B cell (primary cell): ENCODE results near the gene PROP1.

ENCODE experiments used
- CTCF ChIP-seq: fragments of 200-600 bp; IDR thresholded peaks from one replicate; pipeline ENCODE4 v1.8.0; 2022; ENCODE audit warnings: antibody characterized with exemption, mild to moderate bottlenecking
- EZH2 ChIP-seq: IDR thresholded peaks from 2 replicates; pipeline ENCODE4 v1.6.1; 2012; ENCODE audit warnings: borderline replicate concordance, low read depth, mild to moderate bottlenecking, moderate library complexity, low read length; ENCODE audit not compliant: insufficient read depth, poor library complexity, severe bottlenecking

DNA sequence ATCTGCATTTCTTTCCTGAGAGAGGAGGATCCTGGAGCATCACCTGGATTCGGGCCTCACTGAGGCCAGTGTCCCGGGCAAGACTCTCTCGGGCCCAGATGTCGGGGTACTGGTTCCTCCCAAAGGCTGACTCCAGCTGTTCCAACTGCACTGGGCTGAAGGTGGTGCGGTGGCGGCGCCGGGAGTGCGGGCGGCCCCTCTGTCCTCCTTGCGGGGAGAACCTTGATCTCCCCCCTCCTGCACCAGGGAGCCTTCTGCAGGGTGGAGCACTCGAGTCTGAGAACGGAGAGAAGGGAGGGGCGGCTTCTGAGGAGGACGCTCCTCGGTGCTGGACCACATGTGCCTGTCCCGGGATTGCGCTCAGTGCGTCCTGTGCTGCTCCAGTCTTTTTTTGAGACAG lies 2.0 kb downstream of the PROP1 start:
- no peak for TF ChIP-seq CTCF
- TF ChIP-seq EZH2, result no peak
